Spleen (tissue), 7 donors: ENCODE measurements around the gene HNRNPUL1.

Experiments used
- CTCF ChIP-seq, 11 experiments: fragments of 200-600 bp in 7 of 11; fragments of 450-650 bp in 4 of 11; sonication (generic) in 4 of 11; IDR thresholded peaks in 8 of 11; conservative IDR thresholded peaks in 3 of 11; 1 replicate in 7 of 11; 2 replicates in 4 of 11; pipeline versions ENCODE4 v1.4.0 to v1.8.0; 2016 to 2021; ENCODE audit warnings: antibody characterized with exemption in 11 of 11, inconsistent platforms in 4 of 11, mild to moderate bottlenecking in 1 of 11
- POLR2A ChIP-seq, 3 donors: fragments of 450-650 bp; IDR thresholded peaks; one replicate each; pipeline ENCODE4 v1.5.1; 2017; ENCODE audit warnings: antibody characterized with exemption in 3 of 3, mild to moderate bottlenecking in 1 of 3
- POLR2AphosphoS5 ChIP-seq, 3 donors: sonication (generic); formaldehyde crosslinking; IDR thresholded peaks; one replicate each; pipeline ENCODE4 v1.5.1; 2017; ENCODE audit warnings: antibody characterized with exemption in 3 of 3
- donor health status: DM: no; HTN: no; CAD: no; lungs with moderate emphysema.
- donor health status: DM: no; HTN: no; CAD: no.
- donor health status: DM: no; HTN: no; CAD: no.

- TF ChIP-seq CTCF (IDR thresholded peaks at IDR 0.05 in 8 of 11, conservative IDR thresholded peaks at IDR 0.05 in 3 of 11) (no peak), POLR2A (IDR thresholded peaks at IDR 0.05) (no peak), POLR2AphosphoS5 (IDR thresholded peaks at IDR 0.05) (no peak)
These were observed 80.0 kb downstream of the HNRNPUL1 start for GRCh38 chr19:41344162-41344561.
